Measurements from ENCODE around the gene BCAS4.
"Not testable (repeated sequence)": the region's sequence is repeated elsewhere in the genome, so short reads cannot be mapped to it uniquely, and the experiment has no call there.

BCAS4 gene

GRCh38 chr20:50771419-50772080 is 23.3 kb upstream of the BCAS4 start:
- DNase-seq (ENCODE audit: low read depth), result not testable (repeated sequence)

GRCh38 chr20:50772420-50773185 is 22.3 kb upstream of the BCAS4 start:
- DNase-seq (ENCODE audit: low read depth), result no peak

- no peak for DNase-seq (ENCODE audit: low read depth)
These were observed 20.3 kb upstream of the BCAS4 start for GRCh38 chr20:50774515-50774914.

GRCh38 chr20:50776122-50776817 is 18.6 kb upstream of the BCAS4 start:
- no peak for DNase-seq (ENCODE audit: low read depth)

GRCh38 chr20:50777373-50777772 is 17.5 kb upstream of the BCAS4 start:
- DNase-seq (ENCODE audit: low read depth), result no peak

GRCh38 chr20:50778994-50779393 is 15.9 kb upstream of the BCAS4 start:
- not testable (repeated sequence) for DNase-seq (ENCODE audit: low read depth)

- no peak for DNase-seq (ENCODE audit: low read depth)
These were observed 11.5 kb upstream of the BCAS4 start for GRCh38 chr20:50783390-50783789.

- DNase-seq (ENCODE audit: low read depth), result no peak
These were observed 11.0 kb upstream of the BCAS4 start for GRCh38 chr20:50783903-50784302.

GRCh38 chr20:50784464-50784863 is 10.4 kb upstream of the BCAS4 start:
- no peak for DNase-seq (ENCODE audit: low read depth)

GRCh38 chr20:50786703-50787102 is 8.2 kb upstream of the BCAS4 start:
- DNase-seq (ENCODE audit: low read depth), result no peak

- no peak for DNase-seq (ENCODE audit: low read depth)
These were observed 7.7 kb upstream of the BCAS4 start for GRCh38 chr20:50787181-50787580.

GRCh38 chr20:50788045-50788991 is 6.5 kb upstream of the BCAS4 start:
- no peak for DNase-seq (ENCODE audit: low read depth)

- no peak for DNase-seq (ENCODE audit: low read depth)
These were observed 4.8 kb upstream of the BCAS4 start for GRCh38 chr20:50789968-50790650.

- DNase-seq (ENCODE audit: low read depth), result peak; percentile 63
These were observed 4.1 kb upstream of the BCAS4 start for GRCh38 chr20:50790651-50791277.

GRCh38 chr20:50792708-50793574 is 1.9 kb upstream of the BCAS4 start:
- DNase-seq (ENCODE audit: low read depth), result no peak

- not testable (repeated sequence) for DNase-seq (ENCODE audit: low read depth)
These were observed 1.3 kb upstream of the BCAS4 start for GRCh38 chr20:50793575-50794016.

GRCh38 chr20:50794181-50794845 is 548 bp upstream of the BCAS4 start:
- DNase-seq (ENCODE audit: low read depth), result no peak

- DNase-seq (ENCODE audit: low read depth), result no peak
These were observed 2.3 kb downstream of the BCAS4 start for GRCh38 chr20:50797142-50797541.

- no peak for DNase-seq (ENCODE audit: low read depth)
These were observed 3.8 kb downstream of the BCAS4 start for GRCh38 chr20:50798650-50799049.
